Common myeloid progenitor, CD34-positive (primary cell): ENCODE measurements around the gene RINL.

Experiments used
- CTCF ChIA-PET: fragments of 350-600 bp; sonication (Branson Sonifier 250); formaldehyde crosslinking; loops from one replicate; lab custom pipeline; 2021; ENCODE audit warnings: antibody characterized with exemption; lab: Charles Lee
- POLR2A ChIA-PET: fragments of 350-600 bp; sonication (Branson Sonifier 250); formaldehyde crosslinking; loops from one replicate; lab custom pipeline; 2021; ENCODE audit warnings: antibody characterized with exemption; lab: Charles Lee
- DNase-seq, 3 donors: peaks; one replicate each; pipeline versions ENCODE4 v3.0.0 to v3.0.0-alpha.2; 2013
- H3K27ac ChIP-seq, 2 experiments: 1 replicate in 1 of 2; 2 replicates in 1 of 2; pipeline ENCODE4 v1.7.0; 2013; ENCODE audit warnings: inconsistent platforms in 2 of 2, low read length in 2 of 2, mild to moderate bottlenecking in 2 of 2, low read depth in 1 of 2, moderate library complexity in 1 of 2; ENCODE audit not compliant: severe bottlenecking in 2 of 2, insufficient read depth in 1 of 2, poor library complexity in 1 of 2
- H3K27me3 ChIP-seq, 5 experiments: replicated peaks in 2 of 5; 1 replicate in 3 of 5; 2 replicates in 2 of 5; pipeline versions ENCODE4 v1.6.1 to v1.7.0; 2013; ENCODE audit warnings: low read length in 4 of 5, mild to moderate bottlenecking in 2 of 5, moderate library complexity in 2 of 5, inconsistent platforms in 1 of 5; ENCODE audit not compliant: insufficient read depth in 5 of 5, control insufficient read depth in 4 of 5
- H3K36me3 ChIP-seq, 4 experiments: 1 replicate in 2 of 4; 2 replicates in 2 of 4; pipeline versions ENCODE4 v1.6.1 to v1.7.0; 2013; ENCODE audit warnings: low read length in 3 of 4, control low read depth in 1 of 4, mild to moderate bottlenecking in 1 of 4; ENCODE audit not compliant: control insufficient read depth in 4 of 4, insufficient read depth in 4 of 4
- H3K4me1 ChIP-seq, 4 experiments: 1 replicate in 3 of 4; 2 replicates in 1 of 4; pipeline versions ENCODE4 v1.6.1 to v1.7.1; 2013; ENCODE audit warnings: low read length in 3 of 4, mild to moderate bottlenecking in 3 of 4, control low read depth in 1 of 4, inconsistent platforms in 1 of 4, moderate library complexity in 1 of 4; ENCODE audit not compliant: control insufficient read depth in 4 of 4, insufficient read depth in 4 of 4; ENCODE audit errors: control extremely low read depth in 1 of 4
- H3K4me3 ChIP-seq, 7 experiments: 1 replicate in 4 of 7; 2 replicates in 3 of 7; pipeline versions ENCODE4 v1.5.1 to v1.7.0; 2013; ENCODE audit warnings: mild to moderate bottlenecking in 7 of 7, low read length in 6 of 7, moderate library complexity in 6 of 7, inconsistent platforms in 2 of 7, low read depth in 2 of 7, control low read depth in 1 of 7; ENCODE audit not compliant: insufficient read depth in 4 of 7, control insufficient read depth in 1 of 7; ENCODE audit errors: extremely low read depth in 1 of 7
- H3K9me3 ChIP-seq, 5 experiments: 1 replicate in 4 of 5; 2 replicates in 1 of 5; pipeline versions ENCODE4 v1.6.1 to v1.7.1; 2013; ENCODE audit warnings: low read length in 4 of 5, mild to moderate bottlenecking in 2 of 5, inconsistent platforms in 1 of 5, low read depth in 1 of 5, moderate library complexity in 1 of 5; ENCODE audit not compliant: control insufficient read depth in 4 of 5, insufficient read depth in 2 of 5; ENCODE audit errors: control extremely low read depth in 1 of 5
- WGBS: methylation state at CpG from one replicate; pipeline ENCODE4 v1.1.5; 2013; ENCODE audit not compliant: insufficient coverage; 5-methylcytosine and 5-hydroxymethylcytosine counted together

Gene RINL

DNA sequence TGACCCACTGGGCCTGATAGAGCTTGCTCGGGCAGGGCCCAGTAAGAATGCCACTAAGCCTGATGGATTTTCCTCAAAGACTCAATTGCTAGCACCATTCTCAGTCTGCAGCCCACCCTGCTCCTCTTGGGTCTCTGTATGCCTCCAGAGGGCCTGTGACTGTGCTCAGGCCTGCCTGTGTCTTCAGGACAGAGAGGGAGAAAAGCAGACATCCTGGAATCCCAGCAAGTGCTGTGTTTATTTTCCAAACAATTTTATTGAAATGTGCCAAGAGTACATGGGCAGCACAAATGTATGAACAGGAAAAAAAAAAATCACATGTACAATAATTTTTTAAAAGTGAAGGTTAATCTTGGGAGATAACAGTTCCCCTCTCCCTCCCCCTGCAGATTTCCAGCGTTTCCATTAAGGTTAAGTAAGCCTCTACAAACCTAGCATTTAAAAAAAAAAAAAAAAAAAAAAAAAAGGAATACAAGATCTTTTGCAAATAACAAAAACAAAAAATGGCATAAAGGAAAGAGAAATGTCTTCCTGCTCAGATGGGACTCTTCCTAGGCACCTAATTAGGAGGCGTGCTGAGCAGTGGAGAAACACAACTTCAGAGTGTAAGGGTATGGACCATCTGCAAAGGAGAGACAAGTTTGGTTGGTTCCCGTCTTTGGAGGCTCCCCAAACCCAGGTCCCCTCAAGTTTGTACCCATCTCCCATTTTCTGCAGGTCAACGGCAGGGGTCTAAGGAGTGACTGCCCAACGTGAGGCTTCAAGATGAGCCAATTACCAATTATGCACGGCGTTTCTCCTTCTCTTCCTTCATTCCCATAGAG lies 41.7 kb downstream of the RINL start:
- no peak for DNase-seq
- H3K36me3 ChIP-seq, result peaks cover 21 to 59% (median 48%) of the 10 kb centered on the region in 4 experiments
- H3K4me3 ChIP-seq, result no peak overlapping the region
- H3K4me1 ChIP-seq, result peaks cover 3 to 10% (median 7%) of the 10 kb centered on the region in 4 experiments
- no peaks in the 10 kb centered on the region for H3K27me3 ChIP-seq
- H3K9me3 ChIP-seq, result no peaks in the 10 kb centered on the region
- WGBS, result 94% methylated on average over 7 of the region's 8 CpGs
- no peak overlapping the region for H3K27ac ChIP-seq
- ChIA-PET CTCF (no interaction called here), POLR2A (interaction anchor here (1.7 kb wide), 1 partner anchor 13 kb away, joined by 6 read pairs; no protein-coding TSS in a partner anchor)

DNA sequence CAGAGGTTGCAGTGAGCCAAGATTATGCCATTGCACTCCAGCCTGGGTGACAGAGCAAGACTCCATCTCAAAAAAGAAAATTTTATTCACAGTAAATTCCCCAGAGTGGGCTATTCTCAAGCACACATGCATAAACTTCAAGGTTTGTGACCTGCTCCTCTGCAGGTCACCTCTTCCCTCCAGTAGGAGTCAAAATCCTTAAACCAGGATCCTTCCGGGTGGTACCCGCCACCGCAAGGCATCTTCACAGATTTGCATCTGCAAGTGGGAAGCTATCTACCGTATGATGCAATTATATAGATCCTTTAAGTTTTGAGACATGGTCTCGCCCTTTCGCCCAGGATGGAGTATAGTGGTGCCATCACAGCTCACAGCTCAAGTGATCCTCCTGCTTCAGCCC lies 43.5 kb downstream of the RINL start:
- POLR2A ChIA-PET, result interaction anchor here (1.7 kb wide), 1 partner anchor 15 kb away, joined by 6 read pairs; no protein-coding TSS in a partner anchor
- CTCF ChIA-PET, result interaction anchor here (1.0 kb wide), 1 partner anchor 10 kb away, joined by 3 read pairs; no protein-coding TSS in a partner anchor

DNA sequence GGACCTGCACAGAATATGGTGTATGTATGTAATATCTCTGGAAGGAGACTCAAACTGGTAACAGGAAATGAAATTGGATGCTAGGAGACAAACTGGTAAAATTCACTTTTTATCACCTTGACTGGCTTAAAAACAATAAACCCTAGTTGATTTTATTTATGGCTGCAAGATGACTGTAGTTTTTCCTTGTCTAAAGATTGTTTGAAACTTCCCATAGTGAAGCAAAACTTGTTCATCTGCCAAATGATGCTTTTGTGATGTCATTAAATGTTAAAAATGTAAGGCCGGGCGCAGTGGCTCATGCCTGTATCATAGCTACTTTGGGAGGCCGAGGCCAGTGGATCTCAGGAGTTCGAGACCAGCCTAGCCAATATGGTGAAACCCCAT lies 44.0 kb downstream of the RINL start:
- H3K4me1 ChIP-seq, result peaks cover 3 to 17% (median 14%) of the 10 kb centered on the region in 4 experiments
- no peak overlapping the region for H3K4me3 ChIP-seq
- DNase-seq, result no peak
- no peak overlapping the region for H3K27ac ChIP-seq
- no CpG with 5 or more reads among the region's 4 CpGs for WGBS
- CTCF ChIA-PET, result no interaction called here
- H3K9me3 ChIP-seq, result no peaks in the 10 kb centered on the region
- no peaks in the 10 kb centered on the region for H3K27me3 ChIP-seq
- POLR2A ChIA-PET, result interaction anchor here (1.1 kb wide), 1 partner anchor 100 kb away, joined by 3 read pairs; no protein-coding TSS in a partner anchor
- H3K36me3 ChIP-seq, result peaks cover 14 to 47% (median 40%) of the 10 kb centered on the region in 4 experiments

More for the DNA sequence above, 43.5 kb downstream of the RINL start:
- Histone ChIP-seq H3K4me3 (no peak overlapping the region), H3K27me3 (no peaks in the 10 kb centered on the region), H3K36me3 (peaks cover 16 to 49% (median 43%) of the 10 kb centered on the region in 4 experiments), H3K4me1 (peaks cover 3 to 17% (median 14%) of the 10 kb centered on the region in 4 experiments), H3K9me3 (no peaks in the 10 kb centered on the region), H3K27ac (no peak overlapping the region)
- WGBS, result 93% methylated on average over 6 of the region's 6 CpGs
- no peak for DNase-seq

DNA sequence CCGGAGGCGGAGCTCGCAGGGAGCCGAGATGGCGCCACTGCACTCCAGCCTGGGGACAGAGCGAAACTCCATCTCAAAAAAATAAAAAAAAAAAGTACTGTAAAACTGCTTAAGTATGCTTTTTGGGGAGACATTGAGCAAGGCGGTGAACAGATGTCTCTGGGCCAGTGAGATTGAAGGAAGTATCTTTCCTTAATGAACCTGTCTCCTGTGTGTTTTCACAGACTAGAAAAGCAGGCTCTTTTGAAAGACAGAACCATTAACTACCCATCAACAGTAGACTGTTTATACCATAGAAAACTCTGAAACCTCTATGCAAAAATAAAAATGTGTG lies 45.0 kb downstream of the RINL start:
- no peaks in the 10 kb centered on the region for H3K9me3 ChIP-seq
- H3K36me3 ChIP-seq, result peaks cover 9 to 41% (median 30%) of the 10 kb centered on the region in 4 experiments
- DNase-seq, result no peak
- H3K27ac ChIP-seq, result no peak overlapping the region
- POLR2A ChIA-PET, result interaction anchor here (1.1 to 1.3 kb wide), 2 partner anchors 99 kb away, joined by 3 to 4 read pairs; no protein-coding TSS in a partner anchor
- H3K27me3 ChIP-seq, result no peaks in the 10 kb centered on the region
- WGBS, result 100% methylated on average over 2 of the region's 7 CpGs
- CTCF ChIA-PET, result interaction anchor here (0.7 kb wide), 1 partner anchor 972 kb away, joined by 4 read pairs; no protein-coding TSS in a partner anchor
- H3K4me1 ChIP-seq, result peaks cover 3 to 17% (median 14%) of the 10 kb centered on the region in 4 experiments
- H3K4me3 ChIP-seq, result no peak overlapping the region

DNA sequence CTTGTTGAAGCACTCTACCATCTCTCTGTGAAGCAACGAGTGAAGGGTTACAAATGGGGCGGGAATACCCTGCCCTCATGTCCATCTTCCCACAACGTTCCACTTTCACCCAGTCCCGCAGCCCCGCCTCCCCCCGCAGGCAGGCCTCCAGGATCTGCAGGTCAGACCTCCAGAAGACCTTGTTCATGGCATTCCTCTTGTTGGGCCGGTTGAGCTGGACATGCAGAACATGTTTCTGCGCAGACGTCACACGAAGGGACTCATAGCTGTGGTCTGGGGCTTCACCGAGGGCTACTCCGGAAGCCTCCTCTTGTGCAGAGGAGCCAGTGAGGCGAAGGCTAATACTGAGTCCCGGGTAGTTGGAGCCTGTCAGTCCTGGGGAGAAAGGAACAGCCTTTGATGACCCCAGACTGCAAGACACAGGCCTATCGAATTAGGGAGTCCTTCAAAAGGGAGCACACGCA lies 46.9 kb downstream of the RINL start:
- no peaks in the 10 kb centered on the region for H3K27me3 ChIP-seq

DNA sequence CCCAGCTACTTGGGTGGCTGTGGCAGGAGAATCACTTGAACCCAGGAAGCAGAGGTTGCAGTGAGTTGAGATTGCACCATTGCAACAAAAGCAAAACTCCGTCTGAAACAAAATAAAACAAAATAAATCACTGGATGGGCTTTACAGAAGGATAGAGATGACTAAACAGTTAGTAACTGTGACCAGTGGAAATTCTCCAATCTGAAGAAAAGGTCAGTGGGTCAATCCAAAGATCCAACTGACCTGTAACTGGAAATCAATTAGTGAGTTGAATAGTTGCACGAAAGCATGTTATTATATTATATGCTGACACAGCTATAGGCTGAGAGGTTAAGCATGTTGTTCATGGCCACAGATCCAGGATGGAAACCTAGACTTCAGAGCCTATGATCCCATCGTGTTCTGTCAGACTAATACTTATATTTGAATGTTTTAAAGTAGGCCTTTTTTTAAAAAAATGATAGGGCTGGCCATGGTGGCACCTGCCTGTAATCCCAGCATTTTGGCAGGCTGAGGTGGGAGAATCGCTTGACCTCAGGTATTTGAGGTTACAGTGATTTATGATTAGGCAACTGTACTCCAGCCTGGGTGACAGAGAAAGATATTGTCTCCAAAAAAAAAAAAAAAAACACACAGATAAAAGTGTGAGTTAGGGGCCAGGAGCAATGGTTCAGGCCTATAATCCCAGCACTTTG lies 47.9 kb downstream of the RINL start:
- Histone ChIP-seq H3K4me1 (peaks cover 3 to 17% (median 14%) of the 10 kb centered on the region in 4 experiments), H3K27me3 (no peaks in the 10 kb centered on the region), H3K4me3 (no peak overlapping the region), H3K36me3 (peaks cover 3 to 41% (median 18%) of the 10 kb centered on the region in 4 experiments), H3K9me3 (no peaks in the 10 kb centered on the region), H3K27ac (no peak overlapping the region)
- DNase-seq, result no peak
- POLR2A ChIA-PET, result no interaction called here
- CTCF ChIA-PET, result interaction anchor here (0.6 kb wide), 1 partner anchor 161 kb away, joined by 4 read pairs; no protein-coding TSS in a partner anchor
- WGBS, result 100% methylated on average over 1 of the region's 4 CpGs

More for the DNA sequence above, 46.9 kb downstream of the RINL start:
- peak in 2 of 3 donors; percentile 42 to 54 for DNase-seq
- 4% methylated on average over 12 of the region's 16 CpGs for WGBS
- H3K4me1 ChIP-seq, result peaks cover 3 to 17% (median 14%) of the 10 kb centered on the region in 4 experiments
- H3K27ac ChIP-seq, result peak overlapping the region; percentile 75 to 89
- peaks cover 3 to 43% (median 23%) of the 10 kb centered on the region in 4 experiments for H3K36me3 ChIP-seq
- ChIA-PET CTCF (interaction anchor here (0.6 to 1.5 kb wide), 5 partner anchors 9 to 98 kb away, joined by 3 to 4 read pairs (median 3); no protein-coding TSS in a partner anchor), POLR2A (interaction anchor here (0.7 to 1.3 kb wide), 4 partner anchors 15 to 69 kb away, joined by 3 to 7 read pairs (median 6); partner anchors contain the start of genes NFKBIB and SIRT2)
- H3K4me3 ChIP-seq, result peak overlapping the region; percentile 65 to 95 (median 88)
- H3K9me3 ChIP-seq, result no peaks in the 10 kb centered on the region
